Measurements from ENCODE around the gene CKAP2L.

CKAP2L gene

DNA sequence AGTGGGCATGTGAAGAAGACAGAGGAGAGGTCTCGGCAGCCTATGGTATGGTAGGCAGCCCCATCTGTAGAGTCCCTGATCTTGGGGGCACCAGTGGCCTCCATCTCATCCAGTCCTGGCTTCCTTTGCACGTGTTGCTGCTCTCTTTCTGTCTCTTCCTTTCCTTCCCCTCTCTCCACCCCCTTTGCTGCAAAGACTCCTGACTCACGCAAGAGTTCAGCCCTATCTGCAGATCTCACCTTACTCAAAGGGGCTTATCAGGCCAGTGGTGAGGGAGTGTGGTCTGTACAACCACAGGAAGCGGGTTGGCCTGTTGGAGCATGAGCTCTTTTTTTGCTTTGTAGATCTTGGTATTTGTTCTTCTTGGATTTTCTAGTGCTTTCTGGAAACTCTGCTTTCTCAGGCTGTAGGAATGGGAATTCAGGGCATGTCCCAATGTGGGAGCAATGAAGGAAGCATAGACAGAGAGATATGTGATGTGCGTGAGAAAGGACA, 58.2 kb downstream of the CKAP2L start:
- no peak for DNase-seq

DNA sequence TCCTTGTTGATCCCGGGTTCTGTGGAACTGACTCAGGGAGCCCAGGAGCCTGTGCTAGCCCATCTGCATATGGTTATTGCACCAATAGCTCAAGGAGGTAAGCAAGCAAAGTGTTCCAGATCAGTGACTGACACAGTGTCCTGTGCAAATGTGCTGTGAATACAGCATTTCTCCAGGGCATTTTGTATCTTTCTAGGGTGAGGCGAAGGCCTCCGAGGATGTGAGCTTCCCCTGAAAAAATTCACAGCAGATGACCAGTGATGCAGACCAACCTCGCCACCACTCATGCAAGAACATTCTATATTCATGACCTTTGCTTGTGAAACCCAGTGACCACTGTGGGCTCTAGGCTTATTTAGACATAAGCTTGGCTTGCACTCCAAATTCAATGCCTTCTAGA, 58.8 kb downstream of the CKAP2L start:
- DNase-seq: no peak

DNA sequence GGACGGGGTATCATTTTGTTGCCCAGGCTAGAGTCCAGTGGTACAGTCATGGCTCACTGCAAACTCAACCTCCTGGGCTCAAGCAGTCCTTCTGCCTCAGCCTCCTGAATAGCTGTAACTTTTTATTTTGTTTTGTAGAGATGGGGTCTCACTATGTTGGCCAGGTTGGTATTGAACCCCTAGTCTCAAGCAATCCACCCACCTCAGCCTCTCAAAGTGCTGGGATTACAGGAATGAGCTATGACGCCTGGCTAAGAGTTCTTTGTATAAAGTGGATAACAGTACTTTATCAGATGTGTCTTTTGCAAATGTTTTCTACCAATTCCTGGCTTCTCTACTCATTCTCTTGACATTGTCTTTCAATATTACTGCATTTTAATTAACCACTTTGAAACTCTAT, 60.7 kb downstream of the CKAP2L start:
- no peak for DNase-seq

DNA sequence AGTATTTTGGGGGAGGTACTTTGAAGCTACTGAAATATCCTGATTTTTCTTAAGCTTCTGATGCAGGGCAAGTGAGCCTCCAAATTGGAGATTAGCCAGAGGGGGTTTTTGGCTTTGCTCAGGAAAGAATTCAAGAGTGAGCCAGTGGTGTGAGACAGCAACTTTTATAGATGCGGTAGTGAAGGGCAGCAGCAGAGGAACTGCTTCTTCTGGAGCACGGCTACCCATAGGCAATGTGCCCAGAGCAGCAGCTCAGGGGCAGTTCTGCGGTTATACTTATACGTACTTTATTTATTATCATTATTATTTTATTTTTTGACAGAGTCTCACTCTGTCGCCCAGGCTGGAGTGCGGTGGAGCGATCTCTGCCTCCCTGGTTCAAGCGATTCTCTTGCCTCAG, 63.4 kb downstream of the CKAP2L start:
- no peak for DNase-seq

DNA sequence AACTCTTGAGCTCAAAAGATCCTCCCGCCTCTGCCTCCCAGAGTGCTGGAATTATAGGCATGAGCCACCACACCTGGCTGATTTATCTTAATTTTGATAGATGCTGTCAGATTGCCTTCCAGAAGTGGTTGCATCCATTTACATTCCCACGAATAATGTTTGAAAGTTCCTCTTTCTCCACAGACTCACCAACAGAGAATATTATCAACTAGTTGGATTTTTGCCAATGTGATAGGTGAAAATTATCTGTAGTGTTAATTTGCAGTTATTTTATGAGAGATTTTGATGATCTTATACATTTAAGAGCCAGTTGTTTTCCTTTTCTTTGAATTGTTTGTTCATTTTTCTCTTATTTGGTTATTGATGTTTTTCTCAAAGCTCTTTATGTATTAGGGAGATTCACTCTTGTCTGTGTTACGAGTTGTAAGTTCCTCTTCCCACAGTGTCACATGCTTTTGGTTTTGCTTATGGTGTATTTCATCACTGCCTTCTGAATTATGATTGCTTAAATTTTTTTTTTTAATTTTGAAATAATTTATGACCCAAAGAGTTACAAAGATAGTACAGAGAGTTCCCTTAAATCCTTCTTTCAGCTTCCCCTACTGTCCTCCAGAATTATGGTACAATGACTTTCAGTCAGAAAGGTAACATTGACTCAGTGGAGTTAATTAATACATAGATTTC, 64.3 kb downstream of the CKAP2L start:
- no peak for DNase-seq

DNA sequence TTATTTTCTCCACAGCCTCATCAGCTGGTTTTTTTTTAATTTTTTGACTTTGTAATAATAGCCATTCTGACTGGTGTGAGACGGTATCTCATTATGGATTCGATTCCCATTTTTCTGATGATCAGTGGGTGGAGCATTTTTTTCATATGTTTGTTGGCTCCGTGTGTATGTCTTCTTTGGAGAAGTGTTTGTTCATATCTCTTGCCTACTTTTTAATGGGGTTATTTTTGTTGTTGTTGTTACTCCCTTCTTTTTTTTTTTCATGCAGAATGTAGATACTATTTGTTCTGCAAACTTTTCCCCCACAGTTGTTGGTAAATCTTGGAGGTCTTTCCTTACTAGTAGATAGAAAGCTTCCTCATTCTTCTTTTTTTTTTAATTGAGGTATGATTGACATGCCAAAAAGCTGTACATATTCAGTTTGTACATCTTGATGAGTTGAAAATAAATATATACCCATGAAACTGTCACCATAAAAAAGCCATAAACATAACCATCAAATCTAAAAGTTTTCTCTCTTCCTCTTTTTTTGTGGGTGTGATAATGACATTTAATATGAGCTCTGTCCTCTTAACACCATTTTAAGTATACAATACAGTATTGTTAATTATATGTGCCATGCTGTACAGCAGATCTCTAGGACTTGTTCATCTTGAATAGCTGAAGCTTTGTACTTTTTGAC, 65.4 kb downstream of the CKAP2L start:
- no peak for DNase-seq

DNA sequence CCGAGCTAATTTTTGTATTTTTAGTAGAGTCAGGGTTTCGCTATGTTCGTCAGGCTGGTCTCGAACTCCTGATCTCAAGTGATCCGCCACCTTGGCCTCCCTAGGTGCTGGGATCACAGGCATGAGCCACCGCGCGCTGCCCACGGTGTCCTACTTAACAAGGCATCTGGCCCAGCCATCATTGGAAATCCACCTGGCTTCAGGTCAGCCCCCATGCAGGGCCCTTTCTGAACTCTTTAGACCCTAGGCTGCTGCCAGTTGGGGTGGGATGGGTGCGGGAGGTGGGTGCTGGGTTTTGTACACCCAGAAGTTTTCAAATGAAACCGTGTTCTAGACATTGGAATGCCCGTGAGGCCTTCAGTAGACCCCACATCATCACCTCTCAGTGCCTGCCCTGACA, 70.2 kb downstream of the CKAP2L start:
- DNase-seq: no peak

DNA sequence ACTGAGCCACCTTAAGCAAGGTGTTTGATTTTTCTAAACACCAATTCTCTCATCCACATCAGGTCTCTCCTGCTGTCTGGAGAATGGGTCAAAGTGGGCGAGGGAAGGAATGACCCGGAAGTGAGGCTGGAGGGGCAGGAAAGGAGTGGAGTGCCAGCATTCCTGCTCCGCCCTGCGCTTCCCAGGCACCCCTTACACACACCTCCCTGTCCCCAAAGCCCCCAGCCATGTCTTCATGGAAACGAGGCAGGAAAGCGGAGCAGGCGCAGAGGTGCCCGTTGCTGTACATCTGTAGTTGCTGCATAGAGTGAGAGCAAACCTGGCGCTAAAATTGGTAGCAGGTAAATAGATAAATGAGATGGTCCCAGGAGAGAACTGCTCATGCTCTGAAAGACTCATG, 70.8 kb downstream of the CKAP2L start:
- DNase-seq: no peak

DNA sequence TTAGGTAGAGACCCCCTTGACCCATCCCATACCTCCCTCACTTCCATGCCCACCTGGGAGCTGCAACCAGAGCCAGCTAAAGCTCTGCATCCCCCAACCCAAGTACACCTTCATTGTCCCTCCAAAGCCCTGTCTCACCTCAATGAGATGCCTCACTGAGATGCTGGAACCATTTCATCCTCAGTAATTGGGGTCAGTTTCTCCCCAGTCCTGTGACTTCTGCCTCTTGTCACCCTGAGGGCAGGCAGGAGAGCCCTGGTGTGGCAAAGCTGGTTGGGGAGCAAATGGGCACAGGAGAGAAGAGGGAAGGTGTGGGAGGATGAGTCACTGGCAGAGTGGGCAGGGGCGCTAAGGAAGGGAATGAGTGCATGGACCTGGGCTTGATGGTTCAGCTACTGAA, 71.5 kb downstream of the CKAP2L start:
- DNase-seq: no peak

DNA sequence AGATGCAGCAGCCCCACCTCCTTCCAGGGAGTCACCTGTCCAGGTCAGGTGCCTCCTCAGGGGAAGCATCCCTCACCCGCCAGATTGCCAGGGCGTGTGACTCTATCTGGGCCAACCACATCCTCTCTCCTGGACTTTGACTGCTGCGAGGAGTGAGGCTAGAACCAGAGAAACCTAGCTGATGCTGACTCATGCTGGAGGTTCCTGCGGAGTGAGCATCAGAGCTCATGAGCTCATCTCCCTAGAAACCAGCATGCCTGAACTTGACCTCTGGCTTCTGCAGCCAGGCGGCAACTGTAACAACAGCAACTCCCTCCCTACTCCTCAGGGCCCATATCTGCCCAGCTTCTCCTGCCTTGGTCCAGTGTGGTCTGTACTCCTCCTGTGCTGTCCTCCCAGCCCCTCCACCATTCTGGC, 71.9 kb downstream of the CKAP2L start:
- no peak for DNase-seq

DNA sequence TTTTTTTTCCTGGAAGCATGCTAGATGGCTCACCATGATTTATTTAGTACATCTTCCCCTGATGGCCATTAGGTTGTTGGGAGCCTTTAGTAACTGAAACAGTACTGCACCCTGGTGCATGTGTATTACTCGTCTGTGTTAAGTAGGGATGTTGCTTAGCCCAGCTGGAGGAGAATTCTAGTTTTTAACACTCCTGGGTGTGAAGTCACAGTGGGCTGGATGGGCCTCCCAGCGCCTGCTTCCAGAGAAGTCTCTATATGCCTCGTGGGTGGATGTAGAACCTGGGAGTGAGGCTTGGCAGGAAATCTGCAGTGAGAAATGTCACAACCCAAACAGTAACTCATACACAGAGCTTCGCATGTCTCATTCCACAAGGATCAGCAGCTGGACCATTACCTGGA, 72.5 kb downstream of the CKAP2L start:
- no peak for DNase-seq

DNA sequence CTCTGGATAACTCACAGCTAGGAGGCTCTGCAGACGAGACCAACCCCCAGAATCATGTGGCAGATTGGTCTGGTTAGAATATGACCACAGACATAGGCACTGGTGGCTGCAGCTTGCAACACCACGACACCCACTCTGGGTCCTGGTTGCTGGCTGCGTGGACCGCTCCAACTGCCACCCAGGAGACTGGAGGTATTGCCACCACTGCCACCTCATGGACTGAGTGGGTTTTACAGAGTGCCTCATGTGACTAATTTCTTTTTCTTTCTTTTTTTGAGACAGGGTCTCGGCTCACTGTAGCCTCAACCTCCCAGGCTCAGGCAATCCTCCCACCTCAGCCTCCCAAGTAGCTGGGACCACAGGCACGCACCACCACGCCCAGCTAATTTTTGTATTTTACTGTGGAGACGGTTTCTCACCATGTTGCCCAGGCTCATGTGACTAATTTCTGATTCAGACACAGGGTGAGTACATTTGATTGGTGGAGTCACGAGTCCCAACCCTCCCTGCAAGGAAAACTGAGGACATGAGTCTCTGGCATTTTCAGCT, 73.5 kb downstream of the CKAP2L start:
- peak; percentile 14 to 21 for DNase-seq

DNA sequence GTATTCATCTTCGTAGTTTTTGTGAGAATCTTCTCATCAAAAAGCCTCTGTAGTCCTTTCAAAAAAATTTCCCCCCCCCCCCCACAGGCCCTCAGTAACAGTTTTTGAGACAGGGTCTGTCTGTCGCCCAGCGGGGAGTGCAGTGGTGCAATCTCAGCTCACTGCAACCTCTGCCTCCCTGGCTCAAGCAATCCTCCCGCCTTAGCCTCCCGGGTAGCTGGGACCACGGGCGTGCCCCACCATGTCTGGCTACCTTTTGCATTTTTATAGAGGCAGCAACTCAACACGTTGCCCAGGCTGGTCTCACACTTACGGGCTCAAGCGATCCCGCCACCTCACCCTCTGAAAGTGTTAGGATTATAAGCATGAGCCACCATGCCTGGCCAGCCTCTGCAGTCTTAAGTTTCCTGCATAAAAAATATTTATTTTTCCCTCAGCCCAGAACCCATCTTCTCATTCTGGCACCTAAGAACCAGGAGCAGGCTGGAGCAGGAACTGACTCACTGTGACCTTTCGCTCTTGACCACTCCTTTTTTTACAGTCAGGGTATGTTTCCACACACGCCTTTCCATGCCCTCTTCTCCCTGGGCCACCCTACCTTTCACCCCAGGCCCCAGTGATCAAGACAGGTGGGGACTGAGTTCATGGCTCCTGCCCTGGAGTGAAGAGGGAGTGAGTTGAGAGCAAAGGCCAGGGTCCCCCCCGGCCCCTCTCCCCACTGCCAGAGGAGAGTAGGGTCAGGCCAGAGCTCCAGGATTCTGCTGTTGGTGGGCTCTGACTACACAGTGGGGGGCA, 76.1 kb downstream of the CKAP2L start:
- DNase-seq: no peak

DNA sequence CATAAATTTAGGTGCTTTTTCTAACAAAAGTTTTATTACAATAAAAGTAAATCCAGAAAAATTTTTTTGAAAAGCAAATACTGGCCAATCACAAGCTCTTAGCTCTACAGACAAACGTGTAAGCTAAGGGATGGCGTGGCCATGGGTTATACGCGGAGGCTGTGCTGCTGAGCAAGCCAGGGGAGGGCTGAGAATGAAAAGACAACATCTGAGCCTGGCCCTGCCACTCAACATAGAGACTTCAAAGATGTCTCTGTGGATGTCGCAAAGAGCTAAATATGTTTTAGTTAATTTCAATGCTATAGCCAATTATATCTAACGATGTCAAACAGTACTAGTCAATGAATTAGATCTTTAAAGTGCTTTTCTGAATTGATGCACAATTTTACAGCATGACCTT, 76.9 kb downstream of the CKAP2L start:
- DNase-seq: no peak

All from NCI-H2081 (cell line).